Activated CD4-positive, CD25-positive, alpha-beta regulatory T cell treated with anti-CD3 and anti-CD28 coated beads, Interleukin-2, amount 50 U/mL, for 24 hours (primary cell): ENCODE results near the gene LAMB2.

Experiments used
- ATAC-seq, 2 donors: fragments of 150-1000 bp; cut with Tn5 transposase; one replicate each; pipeline ENCODE4 v1.10.0; 2021; ENCODE audit warnings: mild to moderate bottlenecking in 1 of 2, moderate library complexity in 1 of 2

LAMB2 gene

DNA sequence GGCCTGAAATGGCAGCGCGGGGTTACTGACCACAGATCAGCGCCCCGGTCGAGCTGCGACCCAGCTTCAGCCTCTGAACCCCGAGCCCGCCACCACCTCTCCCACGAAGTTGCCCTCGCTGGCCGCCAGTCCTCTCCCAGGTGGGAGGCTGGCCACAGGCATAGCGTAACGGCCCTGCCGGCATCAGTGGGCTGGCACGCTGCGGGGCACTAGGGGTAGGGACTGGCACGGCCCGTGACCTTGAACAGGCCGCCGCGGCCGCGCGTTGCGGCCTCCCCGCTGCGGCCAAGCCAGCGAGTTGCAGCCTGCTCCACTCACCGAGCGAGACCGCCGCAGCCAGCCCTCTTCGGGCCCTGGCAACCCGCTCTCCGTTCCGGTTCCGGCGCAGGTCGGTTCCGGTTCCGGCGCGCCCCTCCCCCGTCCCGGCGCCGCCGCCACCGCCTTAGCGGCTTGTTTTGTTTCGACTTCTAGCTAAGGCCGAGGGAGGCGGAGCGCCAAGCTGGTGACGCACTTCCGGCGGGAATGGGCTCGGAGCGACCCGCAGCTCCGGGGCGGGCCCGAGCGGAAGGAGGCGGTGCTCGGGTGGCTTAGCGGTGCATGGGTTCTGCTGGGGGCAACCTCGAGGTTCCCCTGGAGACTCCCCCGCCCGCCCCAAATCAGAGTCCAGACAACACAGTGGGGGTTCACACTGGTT lies 12.3 kb downstream of the LAMB2 start, which contains the start of gene USP19:
TSS of gene USP19 (minus strand) at position 386 of the 694 bp plus-strand sequence. CDS start 1,678 bp downstream, outside the sequence.
- ATAC-seq: peak; percentile 92 to 94

DNA sequence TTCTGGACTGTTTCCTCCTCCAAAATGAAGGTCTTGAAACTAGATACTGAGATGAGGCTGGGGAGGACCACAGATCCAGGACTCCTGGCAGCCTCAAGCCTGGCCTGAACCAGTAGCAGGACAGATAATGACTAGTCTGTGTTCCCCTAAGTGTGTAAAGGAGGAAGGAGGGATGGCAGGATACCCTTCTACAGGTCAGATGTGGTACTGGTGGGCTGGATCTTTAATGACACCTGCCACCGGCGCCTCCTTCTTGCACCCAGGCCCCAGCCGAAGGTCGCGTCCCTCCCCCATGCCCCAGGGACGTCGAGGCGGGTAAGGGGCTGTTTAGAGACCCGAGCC lies 12.8 kb downstream of the LAMB2 start:
- no peak for ATAC-seq

DNA sequence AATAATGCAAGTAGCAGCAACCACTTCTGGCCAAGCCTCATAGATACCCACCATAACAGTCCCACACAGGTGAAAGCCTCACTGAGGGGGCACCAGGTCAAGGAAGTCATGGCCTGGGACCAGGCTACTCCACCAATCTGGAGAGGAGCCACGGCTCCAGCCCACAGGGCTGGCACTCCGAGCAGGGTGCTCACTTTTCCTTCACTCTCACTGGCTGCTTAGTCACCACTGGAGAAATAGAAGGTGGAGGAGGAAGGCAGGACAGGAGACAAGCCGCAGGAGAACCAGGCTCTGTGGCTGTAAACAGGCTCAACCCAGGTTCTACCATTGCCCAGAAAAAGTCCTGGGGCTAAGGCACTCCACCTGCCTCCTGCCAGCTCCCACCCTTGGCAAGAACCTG lies 13.4 kb downstream of the LAMB2 start:
- ATAC-seq: no peak

DNA sequence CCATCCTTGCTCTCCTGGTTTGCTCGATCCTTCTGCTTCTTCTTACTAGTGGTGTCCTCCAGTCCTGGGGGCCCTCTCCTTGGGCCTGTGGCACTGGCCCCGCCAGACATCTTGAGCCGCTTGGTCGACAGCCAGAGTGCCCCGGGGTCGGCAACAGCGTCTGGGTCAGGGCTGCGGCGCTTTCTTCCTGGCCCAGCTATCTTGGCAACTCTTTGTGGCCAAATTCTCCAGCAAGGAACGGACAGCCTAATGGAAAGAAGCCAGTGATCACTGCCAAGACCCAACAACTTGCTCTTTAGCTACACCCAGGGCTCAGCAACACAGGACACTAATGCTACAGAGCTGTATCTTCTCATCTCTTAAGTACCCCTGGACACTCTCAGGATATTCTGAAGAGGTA lies 13.8 kb downstream of the LAMB2 start:
- no peak for ATAC-seq

DNA sequence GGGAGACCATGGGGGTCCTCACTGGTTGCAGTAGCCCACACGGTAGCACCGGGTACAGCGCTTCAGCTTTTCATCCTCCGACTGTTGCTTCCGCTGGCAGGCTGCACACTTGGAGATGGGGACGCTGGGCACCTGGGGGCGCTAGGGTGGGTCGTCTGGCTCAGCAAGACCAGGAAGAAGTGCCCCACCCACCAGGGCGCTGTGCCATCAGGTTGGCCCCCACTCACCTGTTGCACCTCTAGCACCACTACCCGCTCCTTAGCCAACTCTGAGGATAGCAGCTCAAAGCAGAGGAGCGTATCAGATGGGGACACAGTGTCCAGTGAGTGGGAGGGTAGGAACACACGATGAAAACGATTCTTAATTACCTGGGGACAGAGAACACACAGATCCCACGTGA lies 20.6 kb downstream of the LAMB2 start:
- no peak for ATAC-seq

DNA sequence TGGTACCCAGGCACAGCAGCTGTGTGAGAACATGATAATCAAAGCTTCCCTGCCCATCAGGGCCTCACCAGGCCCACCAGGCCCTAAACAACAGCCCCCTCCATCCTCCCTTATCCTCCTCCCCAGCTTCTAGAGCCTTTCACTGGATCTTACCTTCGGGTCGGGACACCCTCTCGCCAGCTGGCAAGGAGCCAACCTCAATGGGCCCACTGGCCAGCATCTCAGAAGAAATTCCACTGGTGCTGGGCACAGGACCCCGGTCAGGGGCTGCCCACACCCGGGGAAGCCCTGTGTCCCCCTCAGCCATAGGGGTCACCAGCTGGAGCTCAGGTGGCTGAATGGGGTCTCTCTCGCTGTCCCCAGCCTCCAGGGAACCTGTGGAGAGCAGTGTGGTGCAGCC lies 21.5 kb downstream of the LAMB2 start:
- ATAC-seq: no peak

DNA sequence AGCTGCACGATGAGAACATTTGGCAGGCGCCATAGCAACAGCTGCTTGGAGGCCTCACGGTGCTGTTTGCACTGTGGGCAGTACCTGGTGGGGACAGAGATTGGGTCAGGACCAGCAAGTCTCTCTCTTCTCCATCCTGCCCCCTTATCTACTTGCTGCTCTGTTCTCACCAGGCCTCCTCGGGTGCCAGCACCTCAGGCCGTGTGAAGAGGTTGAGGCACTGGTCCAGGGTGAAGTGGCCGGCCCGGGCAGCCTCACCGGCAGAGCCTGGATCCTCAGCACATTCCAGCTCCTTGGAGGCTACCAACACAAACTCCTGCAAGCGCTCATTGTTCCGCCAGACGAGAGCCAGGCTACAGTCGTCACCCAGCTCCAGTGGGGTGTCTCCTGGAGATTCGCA lies 22.1 kb downstream of the LAMB2 start:
- no peak for ATAC-seq

DNA sequence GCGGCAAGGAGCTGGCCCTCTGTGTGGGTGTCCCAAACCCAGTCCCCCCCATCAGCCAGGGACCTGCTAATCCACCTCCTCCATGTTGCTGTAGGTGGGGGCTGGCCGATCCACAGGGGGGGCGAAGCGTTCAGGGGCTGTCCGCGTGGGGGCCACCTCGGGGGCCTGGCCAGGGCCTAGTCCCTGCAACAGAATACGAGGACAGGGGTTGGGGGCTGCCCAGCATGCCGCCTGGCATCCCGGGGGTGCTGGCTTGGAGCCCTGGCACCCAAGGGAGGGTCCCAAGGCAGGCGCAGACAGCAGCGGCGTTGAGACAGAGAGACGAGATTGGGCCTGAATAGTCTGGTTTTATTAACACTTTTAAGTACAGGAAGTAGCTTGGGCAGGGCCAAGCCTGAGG lies 24.5 kb downstream of the LAMB2 start:
- ATAC-seq: no peak

DNA sequence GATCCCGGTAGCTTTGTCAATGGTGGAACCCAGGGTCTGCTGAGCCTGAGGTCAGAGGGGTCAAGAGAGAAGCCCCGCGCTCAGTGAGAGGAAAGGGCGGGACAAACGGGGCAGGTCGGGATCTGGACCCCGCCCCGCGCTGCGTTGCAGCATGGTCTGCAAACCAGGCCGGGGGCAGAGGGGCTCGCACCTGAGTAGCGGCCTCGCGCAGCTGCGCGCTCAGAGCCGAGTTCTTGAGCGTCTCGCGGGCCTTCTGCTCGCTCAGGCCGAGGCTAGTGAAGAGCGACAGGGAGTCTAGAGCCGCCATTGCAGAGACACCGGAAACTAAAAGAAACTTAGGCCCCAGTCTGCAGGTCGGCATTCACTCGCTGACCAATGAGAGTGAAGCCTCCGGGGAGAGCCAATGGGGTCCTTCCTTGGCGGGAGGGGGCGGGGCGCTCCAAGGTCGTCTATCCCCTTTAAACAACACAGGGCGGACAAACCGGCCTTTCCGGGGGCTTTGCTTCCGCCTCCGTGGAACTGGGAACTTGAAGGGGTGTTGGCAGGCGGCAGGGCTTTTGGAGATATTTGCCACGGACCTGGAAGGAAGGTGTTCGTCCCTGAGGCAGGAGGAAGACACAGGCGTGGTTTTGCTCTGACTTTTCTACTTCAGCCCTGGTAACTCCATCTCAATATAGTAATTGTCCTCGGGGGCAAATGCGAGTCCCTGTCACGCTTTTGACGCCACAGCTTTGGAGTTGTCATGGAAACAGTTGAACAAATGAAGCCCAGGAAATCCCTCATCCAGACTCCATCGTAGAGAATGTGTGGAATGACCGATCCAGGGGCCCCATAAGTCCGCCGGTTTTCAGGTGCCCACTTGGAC lies 28.2 kb downstream of the LAMB2 start, which contains the start of gene QARS1:
TSS of gene QARS1 (minus strand) at position 331 of the 865 bp plus-strand sequence. CDS start at position 307, 24 bp downstream.
- ATAC-seq: peak; percentile 98 to 99

DNA sequence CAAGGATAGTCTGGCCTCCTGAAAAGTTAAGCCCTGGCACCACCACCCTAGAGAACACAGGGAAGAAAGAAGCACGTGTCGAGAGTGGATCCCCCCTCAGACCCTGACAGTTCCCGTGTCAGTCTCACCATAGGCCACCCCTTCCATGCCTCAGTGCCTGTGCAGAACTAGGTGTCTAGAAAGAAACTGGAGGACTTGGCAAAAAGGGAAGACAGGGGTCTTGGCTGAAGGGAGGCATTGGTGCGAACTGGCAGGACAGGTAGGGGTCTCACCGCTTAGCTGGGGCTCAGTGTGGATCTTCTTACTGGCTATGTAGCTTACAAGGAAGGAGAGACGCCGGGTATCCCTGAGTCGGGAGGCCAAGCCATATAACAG lies 28.8 kb downstream of the LAMB2 start:
- no peak for ATAC-seq

DNA sequence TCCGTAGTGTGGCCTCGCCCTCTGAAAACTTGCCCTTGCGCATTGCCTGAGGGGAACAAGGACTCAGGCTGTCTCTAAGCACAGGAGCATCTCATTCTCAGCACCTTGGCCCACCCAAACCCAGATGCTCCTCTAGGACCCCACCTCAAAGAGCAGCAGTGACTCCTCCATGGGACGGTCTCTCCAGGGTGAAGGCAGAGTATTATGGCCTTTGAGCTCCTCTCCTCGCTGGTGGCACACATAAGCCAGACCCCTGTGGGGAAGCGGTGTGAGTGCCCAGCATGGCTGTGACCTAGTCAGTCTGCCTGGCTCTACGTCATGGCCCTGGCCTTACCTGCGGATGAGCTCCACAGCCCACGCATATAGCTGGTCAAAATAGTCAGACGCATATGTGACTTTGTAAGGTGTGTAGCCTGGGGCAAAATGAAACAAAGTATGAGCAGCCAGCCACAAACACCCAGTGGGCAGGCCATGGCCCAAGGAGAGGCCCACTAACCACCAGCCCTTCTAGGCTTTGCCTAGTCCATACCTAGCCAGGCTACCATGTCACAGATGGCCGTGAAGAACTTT lies 32.7 kb downstream of the LAMB2 start:
- no peak for ATAC-seq

DNA sequence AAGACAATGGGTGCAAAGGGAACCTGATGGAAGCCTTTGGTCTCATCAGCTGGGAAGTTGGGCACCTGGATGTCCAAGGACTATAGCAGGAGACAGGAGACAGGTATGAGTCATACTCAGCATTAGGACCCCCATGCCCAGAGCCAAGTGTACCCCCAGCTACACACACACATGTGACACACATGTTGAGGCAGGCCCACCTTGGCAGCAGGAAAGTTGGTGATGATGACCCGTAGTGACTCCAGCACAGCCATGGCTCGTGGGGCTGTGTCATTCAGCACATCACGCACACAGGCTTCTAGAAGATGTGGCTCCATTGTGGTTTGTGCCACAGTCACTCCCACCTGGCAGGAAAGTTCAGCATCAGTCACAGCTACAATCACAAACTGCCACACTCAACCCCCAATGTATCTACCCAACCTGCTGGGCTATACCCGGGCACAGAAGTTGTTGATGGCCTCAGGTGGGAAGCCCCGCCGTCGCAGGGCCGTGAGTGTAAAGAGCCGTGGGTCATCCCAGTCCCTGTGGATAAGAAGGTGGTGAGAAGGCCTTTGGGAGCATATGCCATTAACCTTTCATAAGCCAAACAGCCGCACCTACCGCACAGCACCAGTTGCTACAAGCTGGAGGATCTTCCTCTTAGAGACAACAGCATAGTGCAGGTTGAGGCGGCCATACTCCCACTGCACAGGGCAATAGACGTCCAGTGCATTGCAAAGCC lies 33.8 kb downstream of the LAMB2 start:
- no peak for ATAC-seq

DNA sequence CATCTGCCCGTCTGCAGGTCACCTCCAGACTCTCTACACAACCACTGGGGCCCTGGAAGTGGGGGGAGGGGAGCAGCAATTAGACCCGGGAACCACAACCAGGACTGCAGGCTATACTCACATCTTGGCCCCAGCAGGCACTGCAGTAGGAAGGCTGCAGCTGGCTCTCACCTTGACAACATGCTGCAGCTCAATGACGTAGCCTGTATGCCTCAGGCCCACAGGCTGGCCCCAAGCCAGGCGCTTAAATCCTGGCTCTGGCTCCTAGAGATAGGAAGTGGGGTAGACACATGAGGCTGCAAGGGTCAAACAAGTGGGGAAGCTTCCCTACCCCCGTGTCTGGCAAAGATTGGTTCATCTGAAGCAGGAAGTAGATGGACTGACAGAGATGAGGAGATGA lies 34.4 kb downstream of the LAMB2 start:
- no peak for ATAC-seq

DNA sequence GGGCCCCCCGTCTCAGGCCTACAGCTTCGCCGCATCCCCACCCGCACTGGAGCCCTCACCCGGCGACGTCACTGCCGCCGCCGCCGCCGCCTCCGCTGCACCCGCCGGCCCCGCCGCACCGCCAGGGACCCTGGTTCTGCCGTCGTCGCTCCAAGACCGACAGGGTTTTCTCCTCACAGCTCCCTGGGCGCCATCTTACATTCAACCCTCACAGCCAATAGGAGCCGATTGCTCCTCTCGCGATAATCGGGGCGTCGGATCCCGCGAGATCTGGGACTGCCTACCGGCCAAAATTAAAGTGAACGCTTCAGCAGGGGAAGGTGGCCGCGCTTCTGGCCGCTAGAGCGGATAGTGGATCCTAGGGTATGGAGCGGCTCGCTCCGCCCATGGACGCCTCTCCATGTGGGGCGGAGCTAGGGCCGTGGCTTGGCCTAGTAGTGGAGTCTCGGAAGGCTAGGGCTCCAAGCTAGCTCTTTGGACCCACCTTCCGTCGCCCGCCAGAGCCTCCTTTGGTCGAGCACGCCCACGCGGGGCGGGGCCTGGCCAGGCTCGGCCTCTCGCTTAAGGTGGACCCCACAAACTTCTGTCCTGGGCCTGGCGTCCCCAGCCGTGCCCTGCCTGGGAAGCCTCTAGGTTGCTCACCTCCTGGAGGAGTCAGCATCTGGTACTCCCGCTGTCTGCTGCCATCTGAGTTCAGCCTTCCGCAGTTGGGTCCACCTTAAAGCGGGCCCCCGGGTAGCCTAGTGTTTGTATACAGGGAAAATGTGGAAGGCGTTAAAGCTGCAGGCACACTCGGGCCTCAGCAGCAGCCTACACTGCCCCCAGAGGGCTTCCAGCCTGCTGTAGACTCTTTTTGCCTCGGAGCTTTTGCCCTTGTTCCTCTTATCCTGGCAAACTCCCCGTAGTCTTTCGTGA lies 38.7 kb downstream of the LAMB2 start, which contains the start of gene QRICH1:
TSS of gene QRICH1 (minus strand) at position 219 of the 915 bp plus-strand sequence. CDS start 17,054 bp downstream, outside the sequence.
- ATAC-seq: peak; percentile 83 to 87

DNA sequence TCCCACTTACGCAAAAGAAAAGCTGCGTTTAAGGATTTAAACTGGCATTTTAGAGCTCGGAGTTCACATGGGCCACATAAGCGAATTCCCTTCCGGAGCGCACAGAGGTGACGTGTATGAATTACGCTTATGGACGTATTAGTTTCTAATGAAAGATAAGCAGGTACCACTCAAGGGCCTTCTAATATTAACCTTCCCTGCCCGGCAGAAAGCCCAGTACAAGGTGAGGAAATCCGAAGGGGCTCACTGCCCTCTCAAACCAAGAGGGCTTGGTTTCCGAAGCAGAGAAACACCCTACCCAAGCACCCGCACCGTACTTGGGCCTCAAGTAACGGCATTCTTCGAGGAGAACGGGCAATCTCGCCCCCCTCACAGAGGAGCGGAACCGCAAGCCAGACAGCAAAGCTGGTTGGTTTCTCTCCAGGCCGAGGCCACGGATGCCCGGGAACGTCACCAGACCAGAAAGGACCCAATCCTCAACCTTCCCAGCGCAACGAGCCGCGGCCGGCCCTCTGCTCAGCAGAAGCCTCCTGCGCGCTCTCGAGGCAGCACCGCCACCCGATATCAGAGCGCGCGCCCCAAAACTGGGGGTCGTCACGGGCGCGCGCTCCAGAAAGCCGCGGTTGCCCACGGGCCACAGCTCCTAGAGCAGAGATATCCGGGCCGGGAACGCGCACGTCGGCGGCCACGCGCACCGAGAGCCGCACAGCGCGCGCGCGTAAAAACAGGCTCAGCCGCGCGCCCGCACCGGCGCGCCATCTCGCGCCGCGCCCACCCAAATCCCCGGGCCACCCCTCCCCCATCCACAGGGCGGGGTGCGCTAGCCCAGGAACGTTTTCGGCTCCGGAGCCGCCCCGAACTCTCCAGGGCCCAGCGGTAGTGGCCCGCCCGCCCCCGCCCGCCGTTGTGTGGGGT lies 39.7 kb downstream of the LAMB2 start:
- peak; percentile 33 to 39 for ATAC-seq

DNA sequence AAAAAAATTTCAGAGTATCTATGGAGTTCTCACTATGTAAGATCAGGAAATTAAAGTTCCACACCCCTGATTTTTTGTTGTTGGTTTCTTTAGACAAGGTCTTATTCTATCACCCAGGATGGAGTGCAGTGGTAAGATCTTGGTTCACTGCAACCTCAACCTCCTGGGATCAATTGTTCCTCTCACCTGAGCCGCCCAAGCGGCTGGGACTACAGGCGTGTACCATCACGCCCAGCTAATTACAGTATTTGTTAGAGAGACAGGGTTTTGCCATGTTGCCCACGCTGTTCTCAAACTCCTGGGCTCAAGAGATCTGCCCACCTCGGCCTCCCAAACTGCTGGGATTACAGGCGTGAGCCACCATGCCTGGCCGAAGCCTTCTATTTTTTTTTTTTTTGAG lies 51.4 kb downstream of the LAMB2 start:
- ATAC-seq: no peak

DNA sequence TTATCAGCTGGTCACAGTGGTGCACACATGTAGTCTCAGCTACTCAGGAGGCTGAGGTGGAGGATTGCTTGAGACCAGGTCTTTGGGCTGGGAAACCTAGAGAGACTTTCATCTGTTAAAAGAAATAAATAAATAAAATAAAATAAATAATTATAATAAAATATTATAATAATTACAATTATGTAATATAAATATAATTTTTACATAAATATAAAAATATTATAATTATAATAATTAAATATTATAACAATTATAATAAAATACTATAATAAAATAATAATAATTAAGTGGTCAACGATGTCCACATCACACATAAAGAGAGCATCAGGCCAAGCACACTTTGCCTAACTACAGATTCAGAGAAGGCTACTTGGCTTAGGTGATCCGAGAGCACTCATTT lies 53.6 kb downstream of the LAMB2 start:
- ATAC-seq: no peak

DNA sequence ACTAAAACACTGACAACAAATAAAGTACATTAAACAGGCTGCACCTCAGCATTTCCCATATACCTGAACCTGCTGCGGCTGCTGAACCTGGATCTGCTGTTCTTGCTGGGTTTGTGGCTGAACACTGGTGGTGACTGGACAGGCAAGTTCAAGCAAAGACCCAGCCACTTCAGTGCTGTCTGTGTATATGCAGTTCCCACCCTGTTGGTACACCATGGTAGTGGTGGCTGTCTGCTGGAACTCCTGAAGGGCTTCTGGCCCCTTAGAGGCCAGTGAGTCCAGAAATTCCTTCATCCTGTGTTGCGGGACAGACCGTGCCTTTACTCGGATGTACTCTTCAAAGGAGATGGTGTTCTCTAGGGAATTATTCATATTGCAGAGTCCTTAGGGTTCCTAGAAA lies 56.2 kb downstream of the LAMB2 start:
- ATAC-seq: no peak

DNA sequence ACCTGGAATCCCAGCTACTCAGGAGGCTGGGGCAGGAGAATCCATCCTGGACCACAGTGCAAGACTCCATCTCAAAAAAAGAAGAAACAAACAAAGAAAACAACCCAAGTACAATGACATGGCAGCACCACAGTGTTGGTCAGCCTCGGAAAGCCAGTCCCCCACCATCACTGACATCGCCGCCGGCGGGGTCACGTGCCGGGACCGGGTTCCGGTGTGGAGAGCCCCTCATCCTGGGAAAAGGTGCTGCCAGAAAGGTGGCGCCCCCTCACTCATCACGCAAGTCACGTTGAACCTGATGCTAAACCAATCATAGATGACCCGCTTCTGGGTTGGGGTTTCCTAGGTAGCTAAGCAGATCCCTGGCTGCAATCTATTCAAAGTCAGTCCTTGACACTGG lies 56.7 kb downstream of the LAMB2 start:
- no peak for ATAC-seq
